Activated naive CD8-positive, alpha-beta T cell treated with anti-CD3 and anti-CD28 coated beads, Interleukin-2, amount 50 U/mL, for 24 hours (primary cell): ENCODE data around the gene SLC16A3.

Experiments used
- ATAC-seq: fragments of 150-1000 bp; cut with Tn5 transposase; one replicate; pipeline ENCODE4 v1.10.0; 2021
- DNase-seq: peaks from one replicate; pipeline ENCODE4 v3.0.0; 2021
- H3K27ac Mint-ChIP-seq: one replicate; pipeline ENCODE4 v1.8.0; 2021; ENCODE audit warnings: mild to moderate bottlenecking, mixed read lengths
- H3K27me3 Mint-ChIP-seq: one replicate; pipeline ENCODE4 v1.8.0; 2021; ENCODE audit warnings: mixed read lengths
- H3K36me3 Mint-ChIP-seq: one replicate; pipeline ENCODE4 v1.8.0; 2021; ENCODE audit warnings: low read depth, mixed read lengths
- H3K4me1 Mint-ChIP-seq: one replicate; pipeline ENCODE4 v1.8.0; 2021; ENCODE audit warnings: mixed read lengths
- H3K4me3 Mint-ChIP-seq: one replicate; pipeline ENCODE4 v1.8.0; 2021; ENCODE audit warnings: mild to moderate bottlenecking, moderate library complexity, mixed read lengths
- H3K9me3 Mint-ChIP-seq: one replicate; pipeline ENCODE4 v1.8.0; 2021; ENCODE audit warnings: mixed read lengths

The SLC16A3 gene

GRCh38 chr17:82215095-82215971 lies 13.5 kb upstream of the SLC16A3 start:
- no peaks in the 10 kb centered on the region for H3K36me3 Mint-ChIP-seq
- peak overlapping the region; percentile 31 for H3K27ac Mint-ChIP-seq
- ATAC-seq (no peak), DNase-seq (peak; percentile 26)
- H3K27me3 Mint-ChIP-seq = no peaks in the 10 kb centered on the region
- no peaks in the 10 kb centered on the region for H3K9me3 Mint-ChIP-seq
- H3K4me1 Mint-ChIP-seq = peaks cover 38% of the 10 kb centered on the region
- no peak overlapping the region for H3K4me3 Mint-ChIP-seq

- Mint-ChIP-seq H3K4me1 (peaks cover 38% of the 10 kb centered on the region), H3K9me3 (no peaks in the 10 kb centered on the region), H3K36me3 (no peaks in the 10 kb centered on the region), H3K27me3 (no peaks in the 10 kb centered on the region), H3K27ac (no peak overlapping the region), H3K4me3 (no peak overlapping the region)
- no peak for DNase-seq
- no peak for ATAC-seq
These were observed 12.9 kb upstream of the SLC16A3 start for GRCh38 chr17:82215972-82216300.

GRCh38 chr17:82216301-82217119 lies 12.3 kb upstream of the SLC16A3 start:
- Mint-ChIP-seq H3K36me3 (no peaks in the 10 kb centered on the region), H3K9me3 (no peaks in the 10 kb centered on the region), H3K27ac (no peak overlapping the region), H3K4me3 (no peak overlapping the region), H3K4me1 (peaks cover 32% of the 10 kb centered on the region), H3K27me3 (no peaks in the 10 kb centered on the region)
- ATAC-seq (peak; percentile 53), DNase-seq (peak; percentile 63)

DNA sequence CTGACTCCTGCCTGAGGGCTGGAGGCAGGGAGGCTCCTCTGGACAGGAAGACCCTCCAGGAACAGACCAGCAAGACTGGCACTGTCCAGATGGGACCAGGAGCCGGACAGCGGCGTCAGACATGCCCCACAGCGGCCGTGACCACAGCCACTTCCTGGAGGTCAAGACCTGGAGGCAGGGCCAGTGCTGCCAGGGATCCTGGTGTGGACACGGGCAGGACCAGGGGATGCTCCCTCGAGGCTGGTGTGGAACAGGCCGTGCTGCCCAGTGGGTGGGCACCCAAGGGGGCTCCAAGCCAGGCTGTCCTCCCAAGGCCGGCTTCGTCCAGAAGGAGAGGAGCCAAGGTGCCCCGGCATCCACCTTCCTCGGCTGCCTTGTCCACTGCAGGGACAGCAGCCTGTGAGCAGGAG lies 11.7 kb upstream of the SLC16A3 start:
- H3K4me1 Mint-ChIP-seq = peaks cover 27% of the 10 kb centered on the region
- H3K36me3 Mint-ChIP-seq = no peaks in the 10 kb centered on the region
- no peak overlapping the region for H3K27ac Mint-ChIP-seq
- H3K4me3 Mint-ChIP-seq = no peak overlapping the region
- no peaks in the 10 kb centered on the region for H3K27me3 Mint-ChIP-seq
- DNase-seq (no peak), ATAC-seq (no peak)
- no peaks in the 10 kb centered on the region for H3K9me3 Mint-ChIP-seq

DNA sequence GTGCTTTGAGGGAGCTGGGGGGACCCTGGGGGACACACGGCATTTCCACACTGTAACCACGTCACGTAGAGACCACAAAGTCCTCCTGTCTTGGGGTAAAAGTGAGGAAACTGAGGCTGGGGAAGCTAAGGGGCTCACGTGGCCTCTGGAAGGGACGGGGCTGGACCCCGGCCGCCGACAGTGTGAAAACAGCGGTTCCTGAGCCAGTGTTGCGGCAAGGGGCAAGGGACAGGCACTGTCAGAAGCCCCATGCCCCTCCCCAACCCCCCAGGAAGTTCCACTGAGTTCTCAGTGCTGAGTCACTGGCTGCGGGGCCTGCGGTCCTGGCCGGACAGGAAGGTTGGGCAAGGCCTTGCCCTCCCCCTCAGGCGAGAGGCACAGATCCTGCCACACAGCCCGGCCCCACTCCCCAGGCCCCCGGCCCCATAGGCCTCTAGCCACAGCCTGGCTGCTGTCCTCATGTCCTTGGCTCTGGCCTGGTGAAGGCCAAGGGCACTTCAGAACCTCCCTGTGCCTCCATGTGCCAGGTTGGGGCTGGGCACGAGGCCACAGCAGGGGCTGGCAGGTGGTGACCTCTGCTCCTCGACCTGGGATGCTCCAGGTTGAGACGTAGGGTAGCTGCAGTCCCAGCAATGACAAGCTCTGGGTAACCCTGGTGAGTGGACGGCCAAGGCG lies 11.2 kb upstream of the SLC16A3 start:
- H3K4me1 Mint-ChIP-seq = peaks cover 27% of the 10 kb centered on the region
- no peak for DNase-seq
- H3K27ac Mint-ChIP-seq = no peak overlapping the region
- no peaks in the 10 kb centered on the region for H3K36me3 Mint-ChIP-seq
- H3K9me3 Mint-ChIP-seq = no peaks in the 10 kb centered on the region
- H3K4me3 Mint-ChIP-seq = no peak overlapping the region
- H3K27me3 Mint-ChIP-seq = no peaks in the 10 kb centered on the region
- ATAC-seq = no peak

- H3K4me3 Mint-ChIP-seq = no peak overlapping the region
- H3K36me3 Mint-ChIP-seq = no peaks in the 10 kb centered on the region
- no peaks in the 10 kb centered on the region for H3K9me3 Mint-ChIP-seq
- H3K27me3 Mint-ChIP-seq = no peaks in the 10 kb centered on the region
- no peak overlapping the region for H3K27ac Mint-ChIP-seq
- ATAC-seq = no peak
- peaks cover 26% of the 10 kb centered on the region for H3K4me1 Mint-ChIP-seq
- DNase-seq = no peak
These were observed 10.3 kb upstream of the SLC16A3 start for GRCh38 chr17:82218349-82219075.

GRCh38 chr17:82219083-82219482 lies 9.8 kb upstream of the SLC16A3 start:
- Mint-ChIP-seq H3K36me3 (no peaks in the 10 kb centered on the region), H3K9me3 (no peaks in the 10 kb centered on the region), H3K4me1 (peaks cover 24% of the 10 kb centered on the region), H3K27me3 (no peaks in the 10 kb centered on the region), H3K4me3 (no peak overlapping the region), H3K27ac (no peak overlapping the region)
- no peak for ATAC-seq
- no peak for DNase-seq

DNA sequence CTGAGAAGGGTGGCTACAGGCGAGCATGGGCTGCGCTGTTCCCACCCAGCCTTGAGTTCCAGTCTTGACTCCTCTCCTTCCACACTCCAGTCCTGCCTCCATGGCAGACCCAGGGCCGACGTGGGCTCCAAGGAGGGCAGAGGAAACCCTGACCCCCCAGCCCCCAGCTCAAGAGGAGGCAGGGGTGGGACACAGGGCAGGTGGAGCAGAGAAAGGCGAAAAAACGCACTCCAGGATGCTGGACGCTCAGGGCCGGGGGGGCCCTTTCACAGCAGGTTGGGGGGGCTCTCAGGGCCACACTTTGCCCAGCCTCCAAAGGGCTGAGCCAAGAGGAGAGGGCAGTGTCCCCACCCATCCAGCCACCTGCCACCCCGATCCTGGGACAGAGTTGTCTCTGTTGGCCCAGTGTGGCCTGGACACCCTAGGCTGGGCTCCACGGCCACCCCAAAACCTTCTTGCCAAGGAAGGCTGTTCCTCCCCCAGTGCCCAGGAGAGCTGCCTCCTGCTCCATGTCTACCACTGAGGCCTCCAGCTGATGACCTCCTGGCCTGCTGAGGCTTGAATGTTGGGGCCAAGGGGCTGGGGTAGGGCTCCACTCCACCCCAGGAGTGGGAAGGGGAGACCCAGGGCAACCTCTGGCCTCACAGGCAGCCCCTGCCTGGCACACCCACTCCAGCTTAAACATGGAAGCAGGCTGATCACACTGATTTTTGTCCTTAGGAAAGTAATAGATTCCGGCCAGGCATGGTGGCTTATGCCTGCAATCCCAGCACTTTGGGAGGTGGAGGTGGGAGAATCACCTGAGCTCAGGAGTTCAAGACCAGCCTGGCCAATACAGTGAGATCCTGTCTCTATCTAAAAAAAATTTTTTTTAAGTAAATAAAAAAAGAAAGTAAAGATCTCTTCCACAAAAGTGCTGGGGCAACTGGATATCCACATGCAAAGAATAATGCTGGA lies 8.8 kb upstream of the SLC16A3 start:
- DNase-seq (no peak), ATAC-seq (no peak)
- no peaks in the 10 kb centered on the region for H3K27me3 Mint-ChIP-seq
- no peaks in the 10 kb centered on the region for H3K36me3 Mint-ChIP-seq
- H3K4me3 Mint-ChIP-seq = no peak overlapping the region
- no peak overlapping the region for H3K27ac Mint-ChIP-seq
- no peaks in the 10 kb centered on the region for H3K9me3 Mint-ChIP-seq
- peaks cover 16% of the 10 kb centered on the region for H3K4me1 Mint-ChIP-seq

DNA sequence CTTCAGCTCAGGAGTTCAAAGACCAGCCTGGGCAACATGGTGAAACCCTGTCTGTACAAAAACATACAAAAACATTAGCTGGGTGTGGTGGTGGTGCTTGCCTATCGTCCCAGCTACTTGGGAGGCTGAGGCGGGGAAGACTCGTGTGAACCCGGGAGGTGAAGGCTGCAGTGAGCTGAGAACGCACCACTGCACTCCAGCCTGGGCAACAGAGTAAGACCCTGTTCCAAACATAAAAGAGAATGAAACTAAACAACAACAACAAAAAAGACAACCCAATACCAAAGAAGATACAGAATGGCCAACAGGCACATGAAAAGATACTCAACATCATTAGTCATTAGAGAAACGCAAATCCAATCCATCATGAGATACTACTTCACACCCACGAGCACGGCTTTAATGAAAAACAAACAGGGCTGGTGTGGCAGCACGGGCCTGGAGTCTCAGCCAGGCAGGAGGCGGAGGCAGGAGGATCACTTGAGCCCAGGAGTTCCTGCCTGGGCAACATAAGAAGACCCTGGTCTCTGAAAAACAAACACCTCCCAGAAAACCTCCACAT lies 7.4 kb upstream of the SLC16A3 start:
- no peaks in the 10 kb centered on the region for H3K27me3 Mint-ChIP-seq
- DNase-seq = no peak
- no peak for ATAC-seq
- peaks cover 6% of the 10 kb centered on the region for H3K4me1 Mint-ChIP-seq
- H3K9me3 Mint-ChIP-seq = no peaks in the 10 kb centered on the region
- no peaks in the 10 kb centered on the region for H3K36me3 Mint-ChIP-seq
- no peak overlapping the region for H3K4me3 Mint-ChIP-seq
- H3K27ac Mint-ChIP-seq = no peak overlapping the region

DNA sequence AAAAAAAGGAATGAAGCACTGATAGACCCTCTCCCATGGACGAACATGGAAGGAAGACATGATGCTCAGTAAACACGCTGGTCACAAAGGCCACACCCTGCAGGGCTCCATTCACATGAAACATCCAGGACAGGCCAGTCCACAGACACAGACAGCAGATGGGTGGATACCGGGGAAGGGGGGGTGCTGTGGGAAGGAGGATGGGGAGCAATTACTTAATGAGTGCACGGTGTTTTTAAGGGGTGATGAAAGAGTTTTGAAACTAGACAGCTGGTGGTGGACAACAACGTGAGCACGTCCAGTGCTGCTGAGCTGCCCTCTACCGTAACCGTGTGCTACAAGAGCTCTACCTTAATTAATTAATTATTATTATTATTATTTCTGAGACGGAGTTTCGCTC lies 6.0 kb upstream of the SLC16A3 start:
- peaks cover 2% of the 10 kb centered on the region for H3K4me1 Mint-ChIP-seq
- no peaks in the 10 kb centered on the region for H3K36me3 Mint-ChIP-seq
- H3K9me3 Mint-ChIP-seq = no peaks in the 10 kb centered on the region
- DNase-seq (no peak), ATAC-seq (no peak)
- no peak overlapping the region for H3K27ac Mint-ChIP-seq
- H3K27me3 Mint-ChIP-seq = no peaks in the 10 kb centered on the region
- no peak overlapping the region for H3K4me3 Mint-ChIP-seq

DNA sequence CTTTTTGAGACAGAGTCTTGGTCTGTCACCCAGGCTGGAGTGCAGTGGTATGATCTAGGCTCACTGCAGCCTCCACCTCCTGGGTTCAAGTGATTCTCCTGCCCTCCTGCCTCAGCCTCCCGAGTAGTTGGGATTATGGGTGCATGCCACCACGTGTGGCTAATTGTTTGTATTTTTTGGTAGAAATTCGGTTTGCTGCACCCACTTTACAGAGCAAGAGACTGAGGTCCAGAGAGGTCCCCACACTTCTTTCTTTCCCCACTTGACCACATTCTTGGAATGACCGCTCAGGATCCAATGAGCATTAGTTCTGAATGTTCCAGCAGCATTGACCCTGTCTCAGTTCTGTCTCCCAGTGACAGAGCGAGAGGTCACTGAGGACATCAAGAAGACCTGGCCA lies 5.3 kb upstream of the SLC16A3 start:
- Mint-ChIP-seq H3K9me3 (no peaks in the 10 kb centered on the region), H3K4me3 (no peak overlapping the region), H3K36me3 (no peaks in the 10 kb centered on the region), H3K27me3 (no peaks in the 10 kb centered on the region), H3K4me1 (peaks cover 2% of the 10 kb centered on the region), H3K27ac (no peak overlapping the region)
- DNase-seq (no peak), ATAC-seq (no peak)

DNA sequence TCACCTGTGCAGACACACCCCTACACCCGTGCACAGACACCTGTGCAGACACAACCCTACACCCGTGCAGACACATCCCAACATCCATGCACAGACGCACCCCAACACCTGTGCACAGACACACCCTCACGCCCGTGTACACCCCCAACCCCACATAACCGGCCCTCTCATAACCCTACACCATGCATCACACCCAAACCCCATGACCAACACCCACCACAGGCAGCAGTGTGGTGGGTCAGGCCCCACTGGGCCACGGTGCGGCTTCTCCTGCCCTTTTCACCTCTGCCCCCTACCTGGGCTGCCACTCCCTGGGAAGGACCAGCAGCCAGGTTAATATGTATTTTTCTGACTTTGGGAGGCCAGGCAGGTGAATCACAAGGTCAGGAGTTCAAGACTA lies 4.2 kb upstream of the SLC16A3 start:
- Mint-ChIP-seq H3K27me3 (no peaks in the 10 kb centered on the region), H3K4me3 (no peak overlapping the region), H3K9me3 (no peaks in the 10 kb centered on the region), H3K4me1 (peaks cover 4% of the 10 kb centered on the region), H3K36me3 (no peaks in the 10 kb centered on the region), H3K27ac (no peak overlapping the region)
- ATAC-seq = no peak
- DNase-seq = no peak

- no peak overlapping the region for H3K4me3 Mint-ChIP-seq
- H3K4me1 Mint-ChIP-seq = peaks cover 10% of the 10 kb centered on the region
- no peaks in the 10 kb centered on the region for H3K9me3 Mint-ChIP-seq
- H3K36me3 Mint-ChIP-seq = no peaks in the 10 kb centered on the region
- ATAC-seq (no peak), DNase-seq (no peak)
- H3K27ac Mint-ChIP-seq = no peak overlapping the region
- H3K27me3 Mint-ChIP-seq = peaks cover 2% of the 10 kb centered on the region
These were observed 3.3 kb upstream of the SLC16A3 start for GRCh38 chr17:82225368-82226029.
